HEK293 (cell line): ENCODE measurements around the gene PNCK.

Source experiments
- CTCF ChIP-seq: fragments of 450-650 bp; formaldehyde crosslinking; IDR thresholded peaks from 2 replicates; pipeline ENCODE4 v1.5.1; 2016; ENCODE audit warnings: missing biosample characterization, missing genetic modification characterization
- PATZ1 ChIP-seq: fragments of 450-650 bp; formaldehyde crosslinking; IDR thresholded peaks from 2 replicates; pipeline ENCODE4 v1.5.1; 2016; ENCODE audit warnings: missing biosample characterization, missing genetic modification characterization
- PRDM4 ChIP-seq: fragments of 450-650 bp; formaldehyde crosslinking; IDR thresholded peaks from 2 replicates; pipeline ENCODE4 v1.5.1; 2017; ENCODE audit warnings: missing biosample characterization, missing genetic modification characterization
- ZBTB21 ChIP-seq: fragments of 450-650 bp; formaldehyde crosslinking; IDR thresholded peaks from 2 replicates; pipeline ENCODE4 v1.5.1; 2017; ENCODE audit warnings: missing biosample characterization, missing genetic modification characterization
- ZNF121 ChIP-seq: fragments of 450-650 bp; formaldehyde crosslinking; IDR thresholded peaks from 2 replicates; pipeline ENCODE4 v1.5.1; 2016; ENCODE audit warnings: missing biosample characterization, missing genetic modification characterization
- ZNF560 ChIP-seq: fragments of 450-650 bp; formaldehyde crosslinking; IDR thresholded peaks from 2 replicates; pipeline ENCODE4 v1.5.1; 2017; ENCODE audit warnings: missing biosample characterization, missing genetic modification characterization, borderline replicate concordance
- ZNF645 ChIP-seq: fragments of 450-650 bp; formaldehyde crosslinking; IDR thresholded peaks from 2 replicates; pipeline ENCODE4; 2016; ENCODE audit warnings: missing biosample characterization, missing genetic modification characterization
- ZNF785 ChIP-seq: fragments of 450-650 bp; formaldehyde crosslinking; IDR thresholded peaks from 2 replicates; pipeline ENCODE4 v1.5.1; 2016; ENCODE audit warnings: missing biosample characterization, missing genetic modification characterization

GRCh38 chrX:153620576-153620975 is 53.0 kb downstream of the PNCK start:
- TF ChIP-seq PRDM4 (tag by site-specific recombination): no peak
- TF ChIP-seq ZBTB21: no peak
- TF ChIP-seq ZNF121 (tag by site-specific recombination): no peak
- TF ChIP-seq CTCF (tag by site-specific recombination): no peak
- no peak for TF ChIP-seq ZNF785 (tag by site-specific recombination)
- no peak for TF ChIP-seq ZNF560 (tag by site-specific recombination)
- no peak for TF ChIP-seq PATZ1
- TF ChIP-seq ZNF645 (tag by site-specific recombination): no peak
